Nephron (organoid): ENCODE data around the gene SMTNL1.

Experiments used
- H3K27ac Mint-ChIP-seq, 3 experiments: 2 replicates each; pipeline ENCODE4 v1.8.0; 2020; ENCODE audit warnings: mixed read lengths in 3 of 3, mild to moderate bottlenecking in 2 of 3, moderate library complexity in 1 of 3
- H3K27me3 Mint-ChIP-seq: 2 replicates; pipeline ENCODE4 v1.8.0; 2021; ENCODE audit warnings: low read depth, mild to moderate bottlenecking, moderate library complexity, mixed read lengths
- H3K36me3 Mint-ChIP-seq: 2 replicates; pipeline ENCODE4 v1.8.0; 2020; ENCODE audit warnings: low read depth, mixed read lengths
- H3K4me1 Mint-ChIP-seq: 2 replicates; pipeline ENCODE4 v1.8.0; 2020; ENCODE audit warnings: mixed read lengths
- H3K4me3 Mint-ChIP-seq, 3 experiments: 2 replicates each; pipeline ENCODE4 v1.8.0; 2020; ENCODE audit warnings: mild to moderate bottlenecking in 3 of 3, mixed read lengths in 3 of 3, moderate library complexity in 2 of 3
- H3K9me3 Mint-ChIP-seq: 2 replicates; pipeline ENCODE4 v1.8.0; 2020; ENCODE audit warnings: mixed read lengths
- TF ChIP-seq, protein P1 (sequence below), 3 experiments: fragments of 200-600 bp; sonication (generic); IDR thresholded peaks; one replicate each; pipeline ENCODE4 v1.5.0; 2021; ENCODE audit warnings: antibody characterized with exemption in 3 of 3; ENCODE audit not compliant: unreplicated experiment in 3 of 3

The SMTNL1 gene

DNA sequence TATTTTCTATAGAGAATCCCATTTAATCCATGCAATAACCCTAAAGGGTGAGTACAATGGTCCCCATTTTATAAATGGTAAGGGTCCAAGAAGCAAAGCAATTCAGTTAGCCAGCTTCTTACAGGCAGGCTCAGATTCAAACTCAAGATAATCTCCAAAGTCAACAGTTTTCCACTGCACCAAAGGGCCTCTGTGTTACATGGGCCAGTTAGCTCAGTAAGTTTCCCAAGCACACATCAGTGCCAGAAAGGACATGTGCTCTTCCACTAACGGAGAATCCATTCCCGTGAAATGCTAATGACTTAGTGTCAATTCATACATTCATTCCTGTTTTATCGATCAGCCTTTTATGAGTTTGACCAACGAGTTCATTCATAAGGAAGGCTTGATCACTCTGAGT is 32.9 kb upstream of the SMTNL1 start:
- TF ChIP-seq, protein P1, sequence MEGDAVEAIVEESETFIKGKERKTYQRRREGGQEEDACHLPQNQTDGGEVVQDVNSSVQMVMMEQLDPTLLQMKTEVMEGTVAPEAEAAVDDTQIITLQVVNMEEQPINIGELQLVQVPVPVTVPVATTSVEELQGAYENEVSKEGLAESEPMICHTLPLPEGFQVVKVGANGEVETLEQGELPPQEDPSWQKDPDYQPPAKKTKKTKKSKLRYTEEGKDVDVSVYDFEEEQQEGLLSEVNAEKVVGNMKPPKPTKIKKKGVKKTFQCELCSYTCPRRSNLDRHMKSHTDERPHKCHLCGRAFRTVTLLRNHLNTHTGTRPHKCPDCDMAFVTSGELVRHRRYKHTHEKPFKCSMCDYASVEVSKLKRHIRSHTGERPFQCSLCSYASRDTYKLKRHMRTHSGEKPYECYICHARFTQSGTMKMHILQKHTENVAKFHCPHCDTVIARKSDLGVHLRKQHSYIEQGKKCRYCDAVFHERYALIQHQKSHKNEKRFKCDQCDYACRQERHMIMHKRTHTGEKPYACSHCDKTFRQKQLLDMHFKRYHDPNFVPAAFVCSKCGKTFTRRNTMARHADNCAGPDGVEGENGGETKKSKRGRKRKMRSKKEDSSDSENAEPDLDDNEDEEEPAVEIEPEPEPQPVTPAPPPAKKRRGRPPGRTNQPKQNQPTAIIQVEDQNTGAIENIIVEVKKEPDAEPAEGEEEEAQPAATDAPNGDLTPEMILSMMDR (IDR thresholded peaks at IDR 0.05; ENCODE audit: unreplicated experiment in 3 of 3), result no peak
- Mint-ChIP-seq H3K4me3 (no peak overlapping the region), H3K36me3 (no peaks in the 10 kb centered on the region), H3K9me3 (no peaks in the 10 kb centered on the region), H3K4me1 (peaks cover 11% of the 10 kb centered on the region), H3K27me3 (peaks cover 5% of the 10 kb centered on the region), H3K27ac (no peak overlapping the region)

DNA sequence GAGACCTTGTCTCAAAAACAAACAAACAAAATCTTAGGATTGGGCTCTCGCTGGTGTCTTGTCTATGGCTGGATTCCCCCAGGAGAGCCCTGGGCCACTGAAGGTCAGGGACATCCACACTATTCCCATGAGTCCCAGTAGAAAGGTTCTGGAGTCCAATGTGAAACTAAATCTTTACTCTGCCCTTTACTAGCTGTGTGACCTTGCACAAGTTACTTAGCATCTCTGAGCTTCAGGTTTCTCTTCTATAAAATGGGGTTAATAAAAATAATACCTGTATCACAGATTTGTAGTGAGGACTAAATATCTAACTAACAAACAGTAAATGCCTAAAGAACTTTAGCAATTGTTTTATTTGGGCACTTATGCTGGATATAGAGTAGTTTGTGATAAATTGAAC is 30.9 kb upstream of the SMTNL1 start:
- TF ChIP-seq, protein P1 (IDR thresholded peaks at IDR 0.05; ENCODE audit: unreplicated experiment in 3 of 3), result no peak
- peaks cover 6% of the 10 kb centered on the region for H3K27me3 Mint-ChIP-seq
- no peaks in the 10 kb centered on the region for H3K36me3 Mint-ChIP-seq
- H3K9me3 Mint-ChIP-seq, result no peaks in the 10 kb centered on the region
- no peak overlapping the region for H3K4me3 Mint-ChIP-seq
- H3K4me1 Mint-ChIP-seq, result no peaks in the 10 kb centered on the region
- no peak overlapping the region for H3K27ac Mint-ChIP-seq

DNA sequence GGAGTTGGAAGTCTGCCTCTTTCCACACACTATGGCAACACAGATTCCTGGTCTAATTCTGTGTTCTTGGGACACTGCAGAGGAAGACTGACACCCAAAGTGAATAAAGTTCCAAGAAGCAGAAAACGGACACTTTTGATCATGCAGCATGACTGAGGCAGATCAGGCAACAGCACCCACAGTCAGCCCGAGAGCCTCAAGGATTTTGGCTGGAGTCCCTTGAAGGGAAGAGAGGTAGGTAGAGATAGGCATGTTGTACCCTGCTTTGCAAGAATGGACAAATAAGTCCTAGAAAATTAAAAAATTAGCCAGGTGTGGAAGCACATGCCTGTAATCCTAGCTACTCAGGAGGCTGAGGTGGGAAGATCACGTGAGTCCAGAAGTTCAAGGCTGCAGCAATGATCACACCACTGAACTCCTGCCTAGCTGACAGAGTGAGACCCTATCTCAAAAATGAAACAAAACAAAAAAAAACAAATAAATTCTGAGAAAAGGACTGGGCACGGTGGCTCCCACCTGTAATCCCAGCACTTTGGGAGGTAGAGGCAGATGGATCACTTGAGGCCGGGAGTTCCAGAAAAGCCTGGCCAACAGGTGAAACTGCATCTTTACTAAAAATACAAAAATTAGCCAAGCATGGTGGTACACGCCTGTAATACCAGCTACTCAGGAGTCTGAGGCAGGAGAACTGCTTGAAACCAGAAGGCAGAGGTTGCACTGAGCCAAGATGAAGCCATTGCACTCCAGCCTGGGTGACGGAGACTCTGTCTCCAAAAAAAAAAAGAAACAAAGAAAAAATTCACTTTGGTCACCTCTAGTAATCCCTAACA is 28.8 kb upstream of the SMTNL1 start:
- Mint-ChIP-seq H3K4me3 (no peak overlapping the region), H3K4me1 (no peaks in the 10 kb centered on the region), H3K27ac (no peak overlapping the region), H3K36me3 (no peaks in the 10 kb centered on the region), H3K9me3 (no peaks in the 10 kb centered on the region), H3K27me3 (peaks cover 13% of the 10 kb centered on the region)
- TF ChIP-seq, protein P1 (IDR thresholded peaks at IDR 0.05; ENCODE audit: unreplicated experiment in 3 of 3), result no peak

DNA sequence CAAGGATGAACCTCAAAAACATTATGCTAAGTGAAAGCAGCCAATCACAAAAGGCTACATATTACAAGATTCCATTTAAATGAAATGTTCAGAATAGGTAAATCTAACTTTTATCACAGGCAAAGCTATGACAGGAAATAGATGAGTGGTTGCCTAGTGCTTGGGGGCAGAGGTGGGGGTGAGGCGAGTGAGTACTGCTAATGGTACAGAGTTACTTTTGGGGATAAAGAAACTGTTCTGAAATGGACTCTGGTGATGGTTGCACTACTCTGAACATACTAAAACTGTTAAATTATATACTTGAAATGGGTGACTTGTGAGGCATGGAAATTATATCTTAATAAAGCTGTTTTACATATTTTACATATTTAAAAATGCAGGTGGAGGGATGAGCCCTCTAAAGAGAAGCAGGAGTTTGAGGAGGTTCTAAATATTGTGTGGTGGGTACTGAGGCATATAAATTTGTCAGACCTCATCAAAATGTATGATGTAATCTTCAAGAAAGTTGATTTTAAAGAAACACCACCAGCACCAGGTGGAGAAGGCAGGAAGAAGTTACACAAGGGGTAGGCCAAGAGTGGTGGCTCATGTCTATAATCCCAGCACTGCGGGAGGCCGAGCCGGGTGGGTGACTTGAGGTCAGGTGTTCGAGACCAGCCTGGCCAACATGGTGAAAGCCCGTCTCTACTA is 25.5 kb upstream of the SMTNL1 start:
- H3K36me3 Mint-ChIP-seq, result no peaks in the 10 kb centered on the region
- H3K4me1 Mint-ChIP-seq, result no peaks in the 10 kb centered on the region
- peak overlapping the region in 2 of 3 experiments; percentile 21 to 33 for H3K4me3 Mint-ChIP-seq
- peaks cover 25% of the 10 kb centered on the region for H3K27me3 Mint-ChIP-seq
- TF ChIP-seq, protein P1 (IDR thresholded peaks at IDR 0.05; ENCODE audit: unreplicated experiment in 3 of 3), result no peak
- no peaks in the 10 kb centered on the region for H3K9me3 Mint-ChIP-seq
- H3K27ac Mint-ChIP-seq, result no peak overlapping the region

DNA sequence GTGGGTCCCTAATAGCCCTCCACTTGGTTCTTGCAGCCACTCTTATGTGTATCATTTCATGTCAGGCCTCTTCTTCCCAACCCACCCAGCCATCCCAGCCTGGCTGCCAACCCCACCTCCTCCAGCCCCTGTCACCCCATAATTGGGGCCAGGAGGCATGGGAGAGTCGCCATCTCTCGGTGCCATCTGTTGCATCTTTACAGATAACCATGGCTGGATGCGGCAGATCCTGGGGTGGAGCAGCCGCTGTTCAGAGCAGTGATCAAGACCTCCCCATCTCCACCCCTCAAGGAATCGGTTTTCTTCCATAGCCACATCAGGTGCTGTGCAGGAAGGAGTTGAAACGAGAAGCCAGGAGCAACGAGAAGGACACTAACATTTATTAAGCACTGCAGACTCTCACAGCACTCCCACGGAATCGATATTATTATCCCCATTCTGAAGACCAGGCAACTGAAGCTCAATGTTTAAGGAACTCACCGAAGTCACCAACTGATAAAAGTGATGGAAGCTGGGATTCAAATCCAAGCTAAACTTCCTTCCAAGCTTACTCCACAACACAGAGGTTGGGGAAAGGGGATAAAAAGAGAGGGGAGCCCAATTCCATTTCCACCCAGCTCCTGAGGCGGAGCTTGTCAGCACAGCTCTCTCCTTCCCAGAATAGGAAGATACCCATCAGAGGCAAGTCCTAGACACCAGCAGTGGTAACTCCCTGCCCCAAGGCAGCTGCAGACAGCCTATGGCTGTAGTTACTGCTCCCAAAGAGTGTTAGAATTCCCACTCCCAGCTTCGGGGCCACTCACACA is 24.5 kb upstream of the SMTNL1 start:
- H3K27me3 Mint-ChIP-seq, result peaks cover 30% of the 10 kb centered on the region
- no peaks in the 10 kb centered on the region for H3K4me1 Mint-ChIP-seq
- H3K9me3 Mint-ChIP-seq, result peaks cover 2% of the 10 kb centered on the region
- no peaks in the 10 kb centered on the region for H3K36me3 Mint-ChIP-seq
- H3K4me3 Mint-ChIP-seq, result peak overlapping the region in 2 of 3 experiments; percentile 79 to 89
- TF ChIP-seq, protein P1 (IDR thresholded peaks at IDR 0.05; ENCODE audit: unreplicated experiment in 3 of 3), result no peak
- no peak overlapping the region for H3K27ac Mint-ChIP-seq
